HT1080 (cell line): ENCODE results near the gene ABCA13. TPM values are rescaled to one million over a fixed set of nuclear protein-coding genes. Genes with fewer than 3 reads are reported as not detected.
A peak's percentile ranks its signal among the peaks of the same experiment; 100 is the strongest.

ENCODE experiments used
- DNase-seq: peaks from one replicate; pipeline ENCODE4 v3.0.0-alpha.2; 2015; ENCODE audit warnings: low read depth
- total RNA-seq: library from RNA; depleted of rRNA; stranded (reverse); fragments of >200 nt; shearing (Covaris generic); gene quantifications from 2 replicates; pipeline ENCODE4 v1.2.3, GENCODE V29; 2014; rRNA removed

ABCA13 gene
- total RNA-seq, 1 experiment from 2014 or later: 1.7 TPM

GRCh38 chr7:48635796-48636195 is 464.5 kb downstream of the ABCA13 start:
- no peak for DNase-seq

GRCh38 chr7:48636391-48637015 is 465.2 kb downstream of the ABCA13 start:
- DNase-seq: peak; percentile 56

- DNase-seq: peak; percentile 85
These were observed 466.1 kb downstream of the ABCA13 start for GRCh38 chr7:48637382-48637781.

- peak; percentile 31 for DNase-seq
These were observed 466.8 kb downstream of the ABCA13 start for GRCh38 chr7:48638041-48638440.

- no peak for DNase-seq
These were observed 472.3 kb downstream of the ABCA13 start for GRCh38 chr7:48643431-48644013.

GRCh38 chr7:48658138-48658537 is 486.9 kb downstream of the ABCA13 start:
- no peak for DNase-seq

GRCh38 chr7:48660306-48660870 is 489.1 kb downstream of the ABCA13 start:
- no peak for DNase-seq

GRCh38 chr7:48664241-48664640 is 493.0 kb downstream of the ABCA13 start:
- no peak for DNase-seq

- no peak for DNase-seq
These were observed 494.3 kb downstream of the ABCA13 start for GRCh38 chr7:48665353-48666135.

GRCh38 chr7:48667407-48667806 is 496.1 kb downstream of the ABCA13 start:
- no peak for DNase-seq

GRCh38 chr7:48671656-48672055 is 500.4 kb downstream of the ABCA13 start:
- DNase-seq: no peak

- DNase-seq: no peak
These were observed 509.7 kb downstream of the ABCA13 start for GRCh38 chr7:48681006-48681405.

GRCh38 chr7:48691788-48692187 is 520.5 kb downstream of the ABCA13 start:
- no peak for DNase-seq

Other genes starting within 250 kb of the ABCA13 start
- gene PKD1L1, start 223.0 kb upstream of the ABCA13 start, total RNA-seq: 0.55 TPM in 1 of 2 replicates, not detected in the other
- gene HUS1, start 191.8 kb upstream of the ABCA13 start, total RNA-seq: 10.1 and 14.4 TPM in 2 replicates
- gene SUN3, start 142.4 kb upstream of the ABCA13 start, total RNA-seq: not detected in 2 replicates
- 1.2 TPM in 1 of 2 replicates, not detected in the other for gene C7orf57, start 135.9 kb upstream of the ABCA13 start, total RNA-seq
- gene UPP1, start 82.2 kb upstream of the ABCA13 start, total RNA-seq: 11.8 and 12.8 TPM in 2 replicates